Fibroblast of lung (primary cell): Measurements from ENCODE around the gene PDE9A.

Experiments used
- CTCF ChIP-seq, 2 donors: IDR thresholded peaks in 1 of 2; conservative IDR thresholded peaks in 1 of 2; 1 replicate in 1 of 2; 2 replicates in 1 of 2; pipeline ENCODE4 v1.5.1; 2011 to 2012; ENCODE audit warnings: low read length in 2 of 2, control low read depth in 1 of 2, inconsistent platforms in 1 of 2, low read depth in 1 of 2, mild to moderate bottlenecking in 1 of 2
- EZH2 ChIP-seq: IDR thresholded peaks from 2 replicates; pipeline ENCODE4 v1.5.1; 2012; ENCODE audit warnings: low read length, control low read depth, mild to moderate bottlenecking; ENCODE audit errors: missing control alignments

GRCh38 chr21:42685036-42685435 lies 31.6 kb downstream of the PDE9A start:
- TF ChIP-seq CTCF (conservative IDR thresholded peaks at IDR 0.05 in 1 of 2, IDR thresholded peaks at IDR 0.05 in 1 of 2; ENCODE audit: low read depth in 1 of 2, low read length in 2 of 2) (no peak), EZH2 (no peak)
